ENCODE data around the gene PCSK1N.
A peak's percentile ranks its signal among the peaks of the same experiment; 100 is the strongest.
"Not testable (repeated sequence)": the region's sequence is repeated elsewhere in the genome, so short reads cannot be mapped to it uniquely, and the experiment has no call there.

PCSK1N gene

DNA sequence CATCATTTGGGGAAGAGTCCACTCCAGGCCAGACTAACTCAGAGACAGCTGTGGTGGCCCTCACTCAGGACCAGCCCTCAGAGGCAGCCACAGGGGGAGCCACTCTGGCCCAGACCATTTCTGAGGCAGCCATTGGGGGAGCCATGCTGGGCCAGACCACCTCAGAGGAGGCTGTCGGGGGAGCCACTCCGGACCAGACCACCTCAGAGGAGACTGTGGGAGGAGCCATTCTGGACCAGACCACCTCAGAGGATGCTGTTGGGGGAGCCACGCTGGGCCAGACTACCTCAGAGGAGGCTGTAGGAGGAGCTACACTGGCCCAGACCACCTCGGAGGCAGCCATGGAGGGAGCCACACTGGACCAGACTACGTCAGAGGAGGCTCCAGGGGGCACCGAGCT, 12.4 kb downstream of the PCSK1N start:
- no peak for DNase-seq (ENCODE audit: low spot score)

DNA sequence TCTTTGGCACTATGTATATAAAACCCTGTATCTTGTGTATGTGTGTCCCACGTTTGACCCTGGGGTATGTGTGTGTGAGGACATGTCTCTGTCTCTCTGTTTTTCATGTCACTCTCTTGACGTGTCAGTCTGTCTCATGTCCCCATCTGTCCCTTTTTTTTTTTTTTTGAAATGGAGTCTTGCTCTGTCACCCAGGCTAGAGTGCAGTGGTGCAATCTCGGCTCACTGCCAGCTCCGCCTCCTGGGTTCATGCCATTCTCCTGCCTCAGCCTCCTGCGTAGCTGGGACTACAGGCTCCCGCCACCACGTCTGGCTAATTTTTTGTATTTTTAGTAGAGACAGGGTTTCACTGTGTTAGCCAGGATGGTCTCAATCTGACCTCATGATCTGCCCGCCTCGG, 16.0 kb downstream of the PCSK1N start:
- not testable (repeated sequence) for DNase-seq (ENCODE audit: low spot score)

- no peak for DNase-seq (ENCODE audit: low spot score)
Measured at GRCh38 chrX:48818866-48819265, 16.5 kb downstream of the PCSK1N start.

DNA sequence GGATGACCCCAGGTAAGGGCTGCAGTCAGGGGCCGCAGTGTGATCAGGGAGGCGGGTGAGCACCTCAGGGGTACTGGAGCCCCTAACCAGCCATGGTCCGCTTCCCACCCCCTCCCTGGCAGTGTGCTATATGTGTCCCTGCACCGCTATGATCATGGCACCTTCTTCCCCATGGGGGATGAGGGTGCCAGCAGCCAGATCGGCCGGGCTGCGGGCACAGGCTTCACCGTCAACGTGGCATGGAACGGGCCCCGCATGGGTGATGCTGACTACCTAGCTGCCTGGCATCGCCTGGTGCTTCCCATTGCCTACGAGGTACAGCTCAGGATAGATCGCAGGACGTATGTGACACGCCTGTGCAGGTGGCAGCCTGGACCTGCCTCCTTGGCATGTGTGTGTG, 17.3 kb downstream of the PCSK1N start:
- no peak for DNase-seq (ENCODE audit: low spot score)

GRCh38 chrX:48816014-48816810, 19.2 kb downstream of the PCSK1N start:
- no peak for DNase-seq (ENCODE audit: low spot score)

GRCh38 chrX:48815266-48815665, 20.1 kb downstream of the PCSK1N start:
- no peak for DNase-seq (ENCODE audit: low spot score)

GRCh38 chrX:48814722-48815121, 20.7 kb downstream of the PCSK1N start:
- DNase-seq (ENCODE audit: low spot score): no peak

DNA sequence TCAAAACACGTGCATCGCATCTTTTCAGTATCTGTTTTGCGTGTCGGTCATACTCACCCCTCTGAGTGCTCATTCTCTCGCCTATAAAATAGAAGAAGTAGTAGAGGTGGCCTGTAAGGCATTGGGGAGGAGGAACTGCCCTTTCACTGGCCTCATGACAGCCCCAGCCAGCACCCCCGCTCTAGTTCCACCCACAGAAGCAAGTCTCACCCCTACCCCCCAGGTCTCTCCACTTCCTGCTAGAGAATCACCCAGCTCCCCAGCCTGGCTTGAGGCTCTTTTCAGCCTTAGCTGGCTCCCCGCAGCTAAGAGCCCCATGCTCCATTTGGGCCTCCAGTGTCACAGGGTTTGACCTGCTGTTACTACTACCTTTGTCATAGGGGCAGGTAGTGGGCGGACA, 21.8 kb downstream of the PCSK1N start:
- DNase-seq (ENCODE audit: low spot score): no peak

GRCh38 chrX:48806081-48806480, 29.3 kb downstream of the PCSK1N start:
- no peak for DNase-seq (ENCODE audit: low spot score)

DNA sequence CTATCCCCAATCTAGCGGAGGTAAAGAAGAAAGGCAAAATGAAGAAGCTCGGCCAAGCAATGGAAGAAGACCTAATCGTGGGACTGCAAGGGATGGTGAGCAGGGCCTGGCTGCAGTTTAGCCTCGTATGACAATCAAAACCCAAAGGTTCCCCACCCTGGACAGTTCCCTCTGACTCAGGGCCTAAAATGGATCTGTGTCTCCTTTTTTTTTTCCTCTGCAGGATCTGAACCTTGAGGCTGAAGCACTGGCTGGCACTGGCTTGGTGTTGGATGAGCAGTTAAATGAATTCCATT, 32.6 kb downstream of the PCSK1N start:
- DNase-seq (ENCODE audit: low spot score): no peak

DNA sequence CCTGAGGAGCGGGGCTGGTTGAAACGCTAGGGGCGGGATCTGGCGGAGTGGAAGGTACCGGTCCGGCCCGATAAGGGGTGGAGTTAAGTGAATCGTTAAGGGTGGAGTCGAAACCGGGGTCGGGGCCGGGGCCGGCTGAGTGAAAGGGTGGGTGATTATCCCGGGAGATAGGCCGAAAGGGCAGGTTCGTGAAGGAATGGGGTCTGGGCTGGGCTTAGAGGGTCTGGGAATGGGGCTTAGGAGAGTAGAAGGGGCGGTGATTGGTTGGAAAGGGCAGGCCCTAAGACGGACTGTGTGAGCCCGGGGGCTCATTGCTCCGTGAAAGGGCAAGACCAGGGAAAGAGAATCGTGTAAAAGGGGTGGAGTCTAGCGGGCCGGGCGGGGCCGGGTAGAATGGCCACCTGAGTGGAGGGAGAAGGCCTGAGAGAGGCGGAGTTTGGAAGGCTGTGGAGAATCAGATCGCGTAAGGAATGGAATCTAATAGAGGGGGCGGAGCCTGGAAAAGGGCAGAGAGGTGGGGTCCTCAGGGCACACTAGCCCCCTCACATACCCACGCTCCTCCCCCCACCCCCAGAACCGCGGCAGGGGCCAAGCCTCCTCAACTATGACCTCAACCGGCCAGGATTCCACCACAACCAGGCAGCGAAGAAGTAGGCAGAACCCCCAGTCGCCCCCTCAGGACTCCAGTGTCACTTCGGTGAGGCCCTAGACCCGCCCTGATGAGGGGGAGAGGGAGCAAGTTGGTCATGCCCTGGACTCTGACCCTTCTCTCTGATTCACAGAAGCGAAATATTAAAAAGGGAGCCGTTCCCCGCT, 33.1 kb downstream of the PCSK1N start:
- peak; percentile 75 for DNase-seq (ENCODE audit: low spot score)

DNA sequence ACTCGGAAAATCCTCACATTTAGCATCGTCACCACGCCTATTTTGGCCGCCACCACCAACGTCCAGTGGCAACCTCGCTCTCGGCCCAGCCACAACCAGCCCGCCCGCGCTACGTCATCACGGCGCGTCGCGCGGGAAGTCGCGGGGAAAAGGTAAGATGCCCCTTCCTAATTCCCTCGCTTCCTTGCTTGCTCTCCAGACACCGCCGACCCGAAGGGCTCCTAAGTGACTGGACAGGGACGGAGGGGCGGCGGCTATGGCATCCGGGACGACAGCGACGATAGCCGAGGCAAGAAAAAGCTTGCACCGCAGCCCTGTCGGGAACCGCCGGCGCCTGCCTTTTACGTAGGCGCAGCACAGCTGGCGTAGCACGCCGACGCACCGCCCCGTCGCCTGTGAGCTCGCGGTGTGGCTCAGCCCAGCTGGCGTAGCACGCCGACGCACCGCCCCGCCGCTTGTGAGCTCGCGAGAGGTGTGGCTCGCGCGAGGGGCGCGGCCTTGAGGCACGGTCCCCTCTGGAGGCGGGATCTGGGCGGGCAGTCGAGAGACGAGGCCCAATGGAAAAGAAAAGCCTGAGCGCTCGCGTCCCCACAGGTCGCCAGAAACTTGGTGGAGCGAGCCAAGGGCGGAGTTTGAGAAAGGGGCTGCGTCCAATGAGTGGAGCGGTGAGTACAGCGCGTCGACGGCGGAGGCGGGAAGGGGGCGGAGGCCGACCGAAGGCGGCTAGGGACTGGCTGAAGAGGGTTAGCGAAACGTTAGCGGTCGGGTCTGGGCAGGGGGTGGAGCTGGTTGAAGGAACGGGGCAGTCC, 33.9 kb downstream of the PCSK1N start, which contains the start of gene HDAC6:
TSS of gene HDAC6 (plus strand) at position 788 of the 809 bp plus-strand sequence. CDS start 626 bp downstream, outside the sequence.
- DNase-seq (ENCODE audit: low spot score): peak; percentile 93

DNA sequence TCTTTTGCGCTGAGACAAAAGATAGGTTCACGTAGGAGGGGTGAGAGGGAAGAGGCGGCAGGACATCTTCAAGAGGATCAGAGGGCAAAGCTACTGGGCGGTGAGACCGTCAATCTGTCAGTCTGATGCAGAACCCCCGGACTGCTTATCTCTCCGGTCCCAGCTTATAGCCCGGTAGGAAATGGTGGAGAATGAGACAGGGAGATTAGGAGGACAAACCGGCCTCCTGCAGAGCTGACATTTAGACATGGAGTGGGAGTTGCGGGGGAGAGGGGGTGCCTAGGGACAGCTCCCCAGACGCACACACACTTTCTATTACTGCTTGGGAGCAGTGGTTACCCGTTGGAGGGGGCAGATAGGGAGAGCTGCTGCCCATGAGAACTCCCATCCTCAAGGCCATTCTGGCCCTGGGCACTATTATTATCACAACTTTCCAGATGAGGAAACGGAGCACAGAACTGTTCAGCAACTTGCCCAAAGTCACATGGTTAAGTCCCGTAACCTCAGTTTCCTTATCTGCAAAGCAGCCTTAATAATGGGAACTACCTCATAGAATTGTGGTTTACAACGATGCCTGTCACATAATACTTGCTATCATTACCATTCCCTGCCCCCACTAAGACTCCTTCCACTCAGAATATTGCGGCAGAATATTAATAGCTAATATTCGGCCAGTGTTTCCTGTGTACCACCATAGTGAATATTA, 34.7 kb downstream of the PCSK1N start:
- DNase-seq (ENCODE audit: low spot score): no peak

GRCh38 chrX:48798318-48798717, 37.1 kb downstream of the PCSK1N start:
- DNase-seq (ENCODE audit: low spot score): no peak

- peak; percentile 75 for DNase-seq (ENCODE audit: low spot score)
Measured at GRCh38 chrX:48794911-48795515, 40.4 kb downstream of the PCSK1N start.

GRCh38 chrX:48794340-48794910, 41.0 kb downstream of the PCSK1N start:
- no peak for DNase-seq (ENCODE audit: low spot score)

DNA sequence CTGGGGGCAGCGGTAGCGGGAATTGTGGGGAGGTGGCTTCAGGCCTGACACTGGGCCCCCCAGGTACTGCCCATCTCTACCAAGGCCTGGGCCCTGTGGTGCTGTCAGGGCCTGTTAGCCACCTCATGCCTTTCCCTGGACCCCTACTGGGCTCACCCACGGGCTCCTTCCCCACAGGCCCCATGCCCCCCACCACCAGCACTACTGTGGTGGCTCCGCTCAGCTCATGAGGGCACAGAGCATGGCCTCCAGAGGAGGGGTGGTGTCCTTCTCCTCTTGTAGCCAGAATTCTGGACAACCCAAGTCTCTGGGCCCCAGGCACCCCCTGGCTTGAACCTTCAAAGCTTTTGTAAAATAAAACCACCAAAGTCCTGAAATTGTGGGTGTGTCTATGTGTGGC, 41.5 kb downstream of the PCSK1N start:
- DNase-seq (ENCODE audit: low spot score): no peak

GRCh38 chrX:48792219-48792618, 43.2 kb downstream of the PCSK1N start:
- DNase-seq (ENCODE audit: low spot score): no peak

DNA sequence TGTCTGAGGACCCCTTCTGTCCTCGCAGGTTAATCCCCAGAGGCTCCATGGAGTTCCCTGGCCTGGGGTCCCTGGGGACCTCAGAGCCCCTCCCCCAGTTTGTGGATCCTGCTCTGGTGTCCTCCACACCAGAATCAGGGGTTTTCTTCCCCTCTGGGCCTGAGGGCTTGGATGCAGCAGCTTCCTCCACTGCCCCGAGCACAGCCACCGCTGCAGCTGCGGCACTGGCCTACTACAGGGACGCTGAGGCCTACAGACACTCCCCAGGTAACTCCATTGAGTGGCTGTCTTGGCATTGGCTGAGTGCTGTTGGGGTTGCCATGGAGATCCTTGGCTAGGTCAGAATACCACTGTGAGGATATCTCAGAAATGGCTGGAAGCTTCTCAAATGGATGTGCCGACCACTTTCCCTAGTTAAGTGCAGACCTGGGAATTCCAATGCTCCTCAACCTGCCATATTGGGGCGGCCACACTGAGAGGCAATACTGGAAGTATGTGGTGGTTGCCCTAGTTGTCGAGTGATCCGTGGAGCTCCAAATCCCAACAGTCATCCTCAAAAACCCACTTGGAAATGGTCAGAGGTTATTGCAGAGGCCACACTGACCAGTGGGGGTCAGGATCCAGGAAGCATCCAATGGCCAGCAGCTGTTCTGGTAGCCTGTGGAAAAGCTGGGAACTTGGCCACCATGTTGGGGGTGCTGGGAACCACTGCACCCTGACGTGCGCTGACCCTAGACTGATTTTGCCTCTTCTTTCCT, 44.2 kb downstream of the PCSK1N start:
- no peak for DNase-seq (ENCODE audit: low spot score)

GRCh38 chrX:48790477-48790876, 44.9 kb downstream of the PCSK1N start:
- no peak for DNase-seq (ENCODE audit: low spot score)

Measured in AG20443 (cell line).